WTC11 (cell line): ENCODE results near the gene OR6M1. TPM values are rescaled to one million over a fixed set of nuclear protein-coding genes. Genes with fewer than 3 reads are reported as not detected.

Experiments
- ATAC-seq: fragments of 200-7000 bp; cut with Tn5 transposase; 2 replicates; pipeline ENCODE4 v1.10.0; 2021; ENCODE audit warnings: mild to moderate bottlenecking, moderate library complexity
- CTCF ChIA-PET: fragments of 300-600 bp; sonication (Branson Sonifier 250); formaldehyde crosslinking; loops from one replicate; lab custom pipeline; 2021; ENCODE audit warnings: antibody characterized with exemption; lab: Charles Lee
- POLR2A ChIA-PET: fragments of 350-600 bp; sonication (Branson Sonifier 250); formaldehyde crosslinking; loops from one replicate; lab custom pipeline; 2021; ENCODE audit warnings: antibody characterized with exemption; lab: Charles Lee
- DNase-seq: peaks from one replicate; pipeline ENCODE4 v3.0.0; 2021; ENCODE audit warnings: low spot score
- H3K27ac Mint-ChIP-seq: 2 replicates; pipeline ENCODE4 v1.8.0; 2021; ENCODE audit warnings: mixed read lengths
- H3K27me3 Mint-ChIP-seq: 2 replicates; pipeline ENCODE4 v1.8.0; 2021; ENCODE audit warnings: low read depth, mild to moderate bottlenecking, moderate library complexity, mixed read lengths
- H3K36me3 Mint-ChIP-seq: 2 replicates; pipeline ENCODE4 v1.8.0; 2021; ENCODE audit warnings: mixed read lengths
- H3K4me1 Mint-ChIP-seq: 2 replicates; pipeline ENCODE4 v1.8.0; 2022; ENCODE audit warnings: mixed read lengths
- H3K4me3 Mint-ChIP-seq: 2 replicates; pipeline ENCODE4 v1.8.0; 2021; ENCODE audit warnings: mild to moderate bottlenecking, moderate library complexity, mixed read lengths
- H3K9me3 Mint-ChIP-seq: 2 replicates; pipeline ENCODE4 v1.8.0; 2021; ENCODE audit warnings: mixed read lengths
- CREM ChIP-seq: sonication (generic); formaldehyde crosslinking; IDR thresholded peaks from 2 replicates; pipeline ENCODE4 v1.8.1; 2022; ENCODE audit warnings: mild to moderate bottlenecking, missing genetic modification reagents, moderate library complexity
- ELF4 ChIP-seq: sonication (generic); formaldehyde crosslinking; IDR thresholded peaks from 2 replicates; pipeline ENCODE4 v1.8.1; 2022; ENCODE audit warnings: low read depth, mild to moderate bottlenecking, moderate library complexity, missing genetic modification reagents
- EMX1 ChIP-seq: fragments of 250-450 bp; sonication (Bioruptor Pico); IDR thresholded peaks from 2 replicates; pipeline ENCODE4 v1.8.0; 2021; ENCODE audit warnings: mild to moderate bottlenecking
- FOXK1 ChIP-seq: sonication (generic); formaldehyde crosslinking; IDR thresholded peaks from 2 replicates; pipeline ENCODE4 v1.8.0; 2022; ENCODE audit warnings: mild to moderate bottlenecking, moderate library complexity, missing genetic modification reagents
- GABPB1 ChIP-seq: sonication (generic); formaldehyde crosslinking; IDR thresholded peaks from 2 replicates; pipeline ENCODE4 v1.8.1; 2023; ENCODE audit warnings: mild to moderate bottlenecking, missing genetic modification reagents
- GRHL2 ChIP-seq: fragments of 250-450 bp; sonication (Bioruptor Pico); IDR thresholded peaks from 2 replicates; pipeline ENCODE4 v1.8.0; 2022; ENCODE audit warnings: mild to moderate bottlenecking, moderate library complexity; ENCODE audit not compliant: insufficient replicate concordance, severe bottlenecking
- MYBL2 ChIP-seq: sonication (generic); formaldehyde crosslinking; IDR thresholded peaks from 2 replicates; pipeline ENCODE4 v1.8.1; 2023; ENCODE audit warnings: mild to moderate bottlenecking, moderate library complexity, missing genetic modification reagents
- NFATC4 ChIP-seq: fragments of 250-450 bp; sonication (Bioruptor Pico); IDR thresholded peaks from 2 replicates; pipeline ENCODE4 v1.9.0; 2021; ENCODE audit warnings: mild to moderate bottlenecking
- NFYB ChIP-seq: sonication (generic); formaldehyde crosslinking; conservative IDR thresholded peaks from 2 replicates; pipeline ENCODE4 v1.8.0; 2022; ENCODE audit warnings: low read depth, missing genetic modification reagents
- NR2C2 ChIP-seq: sonication (generic); formaldehyde crosslinking; IDR thresholded peaks from 2 replicates; pipeline ENCODE4 v1.8.0; 2022; ENCODE audit warnings: mild to moderate bottlenecking, missing genetic modification reagents
- NR3C1 ChIP-seq: sonication (generic); formaldehyde crosslinking; conservative IDR thresholded peaks from 2 replicates; pipeline ENCODE4 v1.8.1; 2023; ENCODE audit warnings: low read depth, mild to moderate bottlenecking, missing genetic modification reagents
- PRRX2 ChIP-seq: fragments of 250-450 bp; sonication (Bioruptor Pico); IDR thresholded peaks from 2 replicates; pipeline ENCODE4 v1.8.0; 2021; ENCODE audit warnings: mild to moderate bottlenecking
- TCF7 ChIP-seq: sonication (generic); formaldehyde crosslinking; IDR thresholded peaks from 2 replicates; pipeline ENCODE4 v1.8.0; 2022; ENCODE audit warnings: mild to moderate bottlenecking, low read depth, missing genetic modification reagents, moderate library complexity
- ZNF423 ChIP-seq: fragments of 250-450 bp; sonication (Bioruptor Pico); IDR thresholded peaks from 2 replicates; pipeline ENCODE4 v2.1.2; 2022; ENCODE audit warnings: mild to moderate bottlenecking, moderate library complexity
- total RNA-seq: library from RNA; stranded (reverse); gene quantifications from 3 replicates; pipeline ENCODE4 v1.2.3, GENCODE V29; 2021
- TF ChIP-seq, protein P1 (sequence below): sonication (generic); formaldehyde crosslinking; IDR thresholded peaks from 2 replicates; pipeline ENCODE4 v1.8.0; 2023; ENCODE audit warnings: missing genetic modification reagents, mild to moderate bottlenecking, borderline replicate concordance
- TF ChIP-seq, protein P2 (sequence below): sonication (generic); formaldehyde crosslinking; conservative IDR thresholded peaks from 2 replicates; pipeline ENCODE4 v1.8.1; 2022; ENCODE audit warnings: mild to moderate bottlenecking, missing genetic modification reagents
- TF ChIP-seq, protein P3 (sequence below): sonication (generic); formaldehyde crosslinking; IDR thresholded peaks from 2 replicates; pipeline ENCODE4 v1.8.1; 2023; ENCODE audit warnings: mild to moderate bottlenecking, moderate library complexity, missing genetic modification reagents
- TF ChIP-seq, protein P4 (sequence below): sonication (generic); formaldehyde crosslinking; IDR thresholded peaks from 2 replicates; pipeline ENCODE4 v1.8.0; 2022; ENCODE audit warnings: mild to moderate bottlenecking, missing genetic modification reagents
- TF ChIP-seq, protein P5 (sequence below): sonication (generic); formaldehyde crosslinking; IDR thresholded peaks from 2 replicates; pipeline ENCODE4 v1.8.0; 2023; ENCODE audit warnings: mild to moderate bottlenecking, missing genetic modification reagents
- TF ChIP-seq, protein P6 (sequence below): fragments of 250-450 bp; sonication (Bioruptor Pico); IDR thresholded peaks from 2 replicates; pipeline ENCODE4 v1.9.0; 2021; ENCODE audit warnings: mild to moderate bottlenecking

The OR6M1 gene
- total RNA-seq, 1 experiment from 2014 or later = not detected

DNA sequence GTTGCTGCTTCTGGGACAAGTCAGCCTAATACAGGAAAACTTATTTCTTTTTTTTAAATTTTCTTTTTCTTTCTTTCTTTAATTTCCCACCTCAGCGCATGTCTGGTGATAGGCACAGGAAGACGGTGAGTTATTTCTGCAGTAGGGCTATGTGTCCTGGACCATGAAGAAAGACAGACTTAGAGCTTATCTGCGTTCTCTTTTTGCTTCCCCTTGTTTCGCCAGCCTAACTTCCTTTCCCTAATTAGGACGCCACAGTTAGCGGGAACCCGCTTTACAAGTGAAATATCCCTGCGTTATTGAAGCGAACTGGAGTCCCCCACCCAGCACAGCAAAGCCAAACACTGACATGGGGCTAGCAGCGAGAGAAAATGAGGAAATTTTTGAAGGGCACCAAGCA lies 8.6 kb downstream of the OR6M1 start (continued):
- TF ChIP-seq, protein P1, sequence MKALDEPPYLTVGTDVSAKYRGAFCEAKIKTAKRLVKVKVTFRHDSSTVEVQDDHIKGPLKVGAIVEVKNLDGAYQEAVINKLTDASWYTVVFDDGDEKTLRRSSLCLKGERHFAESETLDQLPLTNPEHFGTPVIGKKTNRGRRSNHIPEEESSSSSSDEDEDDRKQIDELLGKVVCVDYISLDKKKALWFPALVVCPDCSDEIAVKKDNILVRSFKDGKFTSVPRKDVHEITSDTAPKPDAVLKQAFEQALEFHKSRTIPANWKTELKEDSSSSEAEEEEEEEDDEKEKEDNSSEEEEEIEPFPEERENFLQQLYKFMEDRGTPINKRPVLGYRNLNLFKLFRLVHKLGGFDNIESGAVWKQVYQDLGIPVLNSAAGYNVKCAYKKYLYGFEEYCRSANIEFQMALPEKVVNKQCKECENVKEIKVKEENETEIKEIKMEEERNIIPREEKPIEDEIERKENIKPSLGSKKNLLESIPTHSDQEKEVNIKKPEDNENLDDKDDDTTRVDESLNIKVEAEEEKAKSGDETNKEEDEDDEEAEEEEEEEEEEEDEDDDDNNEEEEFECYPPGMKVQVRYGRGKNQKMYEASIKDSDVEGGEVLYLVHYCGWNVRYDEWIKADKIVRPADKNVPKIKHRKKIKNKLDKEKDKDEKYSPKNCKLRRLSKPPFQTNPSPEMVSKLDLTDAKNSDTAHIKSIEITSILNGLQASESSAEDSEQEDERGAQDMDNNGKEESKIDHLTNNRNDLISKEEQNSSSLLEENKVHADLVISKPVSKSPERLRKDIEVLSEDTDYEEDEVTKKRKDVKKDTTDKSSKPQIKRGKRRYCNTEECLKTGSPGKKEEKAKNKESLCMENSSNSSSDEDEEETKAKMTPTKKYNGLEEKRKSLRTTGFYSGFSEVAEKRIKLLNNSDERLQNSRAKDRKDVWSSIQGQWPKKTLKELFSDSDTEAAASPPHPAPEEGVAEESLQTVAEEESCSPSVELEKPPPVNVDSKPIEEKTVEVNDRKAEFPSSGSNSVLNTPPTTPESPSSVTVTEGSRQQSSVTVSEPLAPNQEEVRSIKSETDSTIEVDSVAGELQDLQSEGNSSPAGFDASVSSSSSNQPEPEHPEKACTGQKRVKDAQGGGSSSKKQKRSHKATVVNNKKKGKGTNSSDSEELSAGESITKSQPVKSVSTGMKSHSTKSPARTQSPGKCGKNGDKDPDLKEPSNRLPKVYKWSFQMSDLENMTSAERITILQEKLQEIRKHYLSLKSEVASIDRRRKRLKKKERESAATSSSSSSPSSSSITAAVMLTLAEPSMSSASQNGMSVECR (CRISPR knock-in tag) = no peak

DNA sequence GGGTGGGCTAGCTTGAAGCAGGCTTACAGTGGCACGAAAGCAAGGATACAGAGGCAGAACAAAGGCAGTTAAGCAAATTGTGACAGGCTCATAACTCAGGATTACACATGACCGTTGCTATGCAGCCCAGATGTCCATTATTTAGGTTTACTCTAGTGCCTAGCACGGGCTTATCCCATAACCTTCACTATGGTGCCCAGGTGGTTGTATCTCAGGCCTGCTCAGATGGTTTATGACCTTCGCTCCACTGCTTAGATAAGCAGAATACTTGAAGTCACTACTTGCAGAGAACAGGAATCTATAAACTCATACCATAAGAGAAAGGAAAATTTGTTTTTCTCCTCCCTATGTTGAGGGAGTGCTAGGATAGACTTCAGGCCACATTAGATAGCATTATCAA lies 9.0 kb downstream of the OR6M1 start:
- Mint-ChIP-seq H3K27ac (no peak overlapping the region), H3K4me1 (peaks cover 27% of the 10 kb centered on the region), H3K4me3 (no peak overlapping the region), H3K36me3 (peaks cover 29% of the 10 kb centered on the region), H3K27me3 (peaks cover 2% of the 10 kb centered on the region), H3K9me3 (peaks cover 40% of the 10 kb centered on the region)
- DNase-seq = no peak
- POLR2A ChIA-PET = no interaction called here
- CTCF ChIA-PET = no interaction called here
- no peak for ATAC-seq
- TF ChIP-seq GABPB1 (CRISPR knock-in tag) (no peak), ELF4 (CRISPR knock-in tag) (no peak), FOXK1 (CRISPR knock-in tag) (no peak), GRHL2 (no peak), ZNF423 (no peak), NR3C1 (no peak), PRRX2 (CRISPR knock-in tag) (no peak), NR2C2 (CRISPR knock-in tag) (no peak), TCF7 (no peak)
- TF ChIP-seq, protein P2, sequence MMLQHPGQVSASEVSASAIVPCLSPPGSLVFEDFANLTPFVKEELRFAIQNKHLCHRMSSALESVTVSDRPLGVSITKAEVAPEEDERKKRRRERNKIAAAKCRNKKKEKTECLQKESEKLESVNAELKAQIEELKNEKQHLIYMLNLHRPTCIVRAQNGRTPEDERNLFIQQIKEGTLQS (CRISPR knock-in tag) = no peak
- TF ChIP-seq, protein P3, sequence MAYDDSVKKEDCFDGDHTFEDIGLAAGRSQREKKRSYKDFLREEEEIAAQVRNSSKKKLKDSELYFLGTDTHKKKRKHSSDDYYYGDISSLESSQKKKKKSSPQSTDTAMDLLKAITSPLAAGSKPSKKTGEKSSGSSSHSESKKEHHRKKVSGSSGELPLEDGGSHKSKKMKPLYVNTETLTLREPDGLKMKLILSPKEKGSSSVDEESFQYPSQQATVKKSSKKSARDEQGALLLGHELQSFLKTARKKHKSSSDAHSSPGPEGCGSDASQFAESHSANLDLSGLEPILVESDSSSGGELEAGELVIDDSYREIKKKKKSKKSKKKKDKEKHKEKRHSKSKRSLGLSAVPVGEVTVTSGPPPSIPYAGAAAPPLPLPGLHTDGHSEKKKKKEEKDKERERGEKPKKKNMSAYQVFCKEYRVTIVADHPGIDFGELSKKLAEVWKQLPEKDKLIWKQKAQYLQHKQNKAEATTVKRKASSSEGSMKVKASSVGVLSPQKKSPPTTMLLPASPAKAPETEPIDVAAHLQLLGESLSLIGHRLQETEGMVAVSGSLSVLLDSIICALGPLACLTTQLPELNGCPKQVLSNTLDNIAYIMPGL (CRISPR knock-in tag) = no peak

DNA sequence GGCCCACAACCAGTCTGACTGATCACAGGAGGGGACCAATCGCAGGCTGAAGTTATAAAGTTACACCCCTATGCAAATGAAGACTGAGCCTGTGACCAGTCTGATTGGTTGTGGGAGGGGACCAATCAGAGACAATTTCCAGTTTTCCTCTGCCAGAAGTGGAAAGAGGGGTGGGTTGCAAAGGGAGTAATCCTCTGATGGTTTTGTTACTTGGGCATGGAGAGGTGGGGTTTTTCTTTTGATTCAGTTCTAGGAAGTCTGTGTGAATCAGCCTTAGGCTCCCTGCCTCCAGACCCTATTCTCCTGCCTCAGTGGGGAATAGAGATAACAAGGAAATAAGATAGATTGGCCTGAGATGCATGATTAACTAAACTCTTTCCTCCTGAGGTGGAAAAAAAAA lies 9.9 kb downstream of the OR6M1 start:
- H3K4me1 Mint-ChIP-seq = peaks cover 21% of the 10 kb centered on the region
- no peak overlapping the region for H3K4me3 Mint-ChIP-seq
- ChIA-PET POLR2A (no interaction called here), CTCF (no interaction called here)
- no peak for DNase-seq
- peaks cover 32% of the 10 kb centered on the region for H3K36me3 Mint-ChIP-seq
- H3K27me3 Mint-ChIP-seq = peaks cover 2% of the 10 kb centered on the region
- H3K9me3 Mint-ChIP-seq = peaks cover 44% of the 10 kb centered on the region
- no peak for ATAC-seq
- H3K27ac Mint-ChIP-seq = no peak overlapping the region
- no peak for TF ChIP-seq EMX1
- no peak for TF ChIP-seq ZNF423
- TF ChIP-seq MYBL2 (CRISPR knock-in tag) = no peak
- TF ChIP-seq, protein P2 (CRISPR knock-in tag) = no peak
- TF ChIP-seq CREM (CRISPR knock-in tag) = no peak
- no peak for TF ChIP-seq NFYB (CRISPR knock-in tag)
- no peak for TF ChIP-seq FOXK1 (CRISPR knock-in tag)
- TF ChIP-seq, protein P4, sequence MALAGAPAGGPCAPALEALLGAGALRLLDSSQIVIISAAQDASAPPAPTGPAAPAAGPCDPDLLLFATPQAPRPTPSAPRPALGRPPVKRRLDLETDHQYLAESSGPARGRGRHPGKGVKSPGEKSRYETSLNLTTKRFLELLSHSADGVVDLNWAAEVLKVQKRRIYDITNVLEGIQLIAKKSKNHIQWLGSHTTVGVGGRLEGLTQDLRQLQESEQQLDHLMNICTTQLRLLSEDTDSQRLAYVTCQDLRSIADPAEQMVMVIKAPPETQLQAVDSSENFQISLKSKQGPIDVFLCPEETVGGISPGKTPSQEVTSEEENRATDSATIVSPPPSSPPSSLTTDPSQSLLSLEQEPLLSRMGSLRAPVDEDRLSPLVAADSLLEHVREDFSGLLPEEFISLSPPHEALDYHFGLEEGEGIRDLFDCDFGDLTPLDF (CRISPR knock-in tag) = no peak
- TF ChIP-seq NFATC4 (CRISPR knock-in tag) = no peak
- TF ChIP-seq, protein P5, sequence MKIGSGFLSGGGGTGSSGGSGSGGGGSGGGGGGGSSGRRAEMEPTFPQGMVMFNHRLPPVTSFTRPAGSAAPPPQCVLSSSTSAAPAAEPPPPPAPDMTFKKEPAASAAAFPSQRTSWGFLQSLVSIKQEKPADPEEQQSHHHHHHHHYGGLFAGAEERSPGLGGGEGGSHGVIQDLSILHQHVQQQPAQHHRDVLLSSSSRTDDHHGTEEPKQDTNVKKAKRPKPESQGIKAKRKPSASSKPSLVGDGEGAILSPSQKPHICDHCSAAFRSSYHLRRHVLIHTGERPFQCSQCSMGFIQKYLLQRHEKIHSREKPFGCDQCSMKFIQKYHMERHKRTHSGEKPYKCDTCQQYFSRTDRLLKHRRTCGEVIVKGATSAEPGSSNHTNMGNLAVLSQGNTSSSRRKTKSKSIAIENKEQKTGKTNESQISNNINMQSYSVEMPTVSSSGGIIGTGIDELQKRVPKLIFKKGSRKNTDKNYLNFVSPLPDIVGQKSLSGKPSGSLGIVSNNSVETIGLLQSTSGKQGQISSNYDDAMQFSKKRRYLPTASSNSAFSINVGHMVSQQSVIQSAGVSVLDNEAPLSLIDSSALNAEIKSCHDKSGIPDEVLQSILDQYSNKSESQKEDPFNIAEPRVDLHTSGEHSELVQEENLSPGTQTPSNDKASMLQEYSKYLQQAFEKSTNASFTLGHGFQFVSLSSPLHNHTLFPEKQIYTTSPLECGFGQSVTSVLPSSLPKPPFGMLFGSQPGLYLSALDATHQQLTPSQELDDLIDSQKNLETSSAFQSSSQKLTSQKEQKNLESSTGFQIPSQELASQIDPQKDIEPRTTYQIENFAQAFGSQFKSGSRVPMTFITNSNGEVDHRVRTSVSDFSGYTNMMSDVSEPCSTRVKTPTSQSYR (CRISPR knock-in tag) = no peak
- TF ChIP-seq, protein P6, sequence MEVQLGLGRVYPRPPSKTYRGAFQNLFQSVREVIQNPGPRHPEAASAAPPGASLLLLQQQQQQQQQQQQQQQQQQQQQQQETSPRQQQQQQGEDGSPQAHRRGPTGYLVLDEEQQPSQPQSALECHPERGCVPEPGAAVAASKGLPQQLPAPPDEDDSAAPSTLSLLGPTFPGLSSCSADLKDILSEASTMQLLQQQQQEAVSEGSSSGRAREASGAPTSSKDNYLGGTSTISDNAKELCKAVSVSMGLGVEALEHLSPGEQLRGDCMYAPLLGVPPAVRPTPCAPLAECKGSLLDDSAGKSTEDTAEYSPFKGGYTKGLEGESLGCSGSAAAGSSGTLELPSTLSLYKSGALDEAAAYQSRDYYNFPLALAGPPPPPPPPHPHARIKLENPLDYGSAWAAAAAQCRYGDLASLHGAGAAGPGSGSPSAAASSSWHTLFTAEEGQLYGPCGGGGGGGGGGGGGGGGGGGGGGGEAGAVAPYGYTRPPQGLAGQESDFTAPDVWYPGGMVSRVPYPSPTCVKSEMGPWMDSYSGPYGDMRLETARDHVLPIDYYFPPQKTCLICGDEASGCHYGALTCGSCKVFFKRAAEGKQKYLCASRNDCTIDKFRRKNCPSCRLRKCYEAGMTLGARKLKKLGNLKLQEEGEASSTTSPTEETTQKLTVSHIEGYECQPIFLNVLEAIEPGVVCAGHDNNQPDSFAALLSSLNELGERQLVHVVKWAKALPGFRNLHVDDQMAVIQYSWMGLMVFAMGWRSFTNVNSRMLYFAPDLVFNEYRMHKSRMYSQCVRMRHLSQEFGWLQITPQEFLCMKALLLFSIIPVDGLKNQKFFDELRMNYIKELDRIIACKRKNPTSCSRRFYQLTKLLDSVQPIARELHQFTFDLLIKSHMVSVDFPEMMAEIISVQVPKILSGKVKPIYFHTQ = no peak
